H1 (cell line): Measurements from ENCODE around the gene NKAIN2. TPM values are rescaled to one million over a fixed set of nuclear protein-coding genes. Genes with fewer than 3 reads are reported as not detected.

Experiments
- CTCF ChIA-PET: fragments of 300-600 bp; sonication (Branson Sonifier 250); formaldehyde crosslinking; loops from one replicate; lab custom pipeline; 2021; ENCODE audit not compliant: partially characterized antibody; lab: Charles Lee
- POLR2A ChIA-PET: fragments of 300-600 bp; sonication (Branson Sonifier 250); formaldehyde crosslinking; loops from one replicate; lab custom pipeline; 2021; ENCODE audit warnings: inconsistent platforms; ENCODE audit not compliant: partially characterized antibody; lab: Charles Lee
- DNase-seq, 2 experiments: peaks; one replicate each; pipeline versions ENCODE4 v3.0.0 to v3.0.0-alpha.2; 2010 to 2022; ENCODE audit warnings: low spot score in 2 of 2, low read depth in 1 of 2, mixed read lengths in 1 of 2
- FAIRE-seq: peaks from 2 replicates; lab custom pipeline; 2011; peaks lifted over from hg19 to GRCh38; lab: Jason Lieb, UNC
- H2AFZ ChIP-seq: 2 replicates; pipeline ENCODE4 v1.8.1; 2012; ENCODE audit warnings: low read length, inconsistent platforms
- H2AK5ac ChIP-seq: 2 replicates; pipeline ENCODE4 v1.6.1; 2013; ENCODE audit warnings: low read depth, low read length
- H2BK120ac ChIP-seq: replicated peaks from 2 replicates; pipeline ENCODE3; 2013; ENCODE audit warnings: low read depth, low read length, inconsistent platforms
- H2BK12ac ChIP-seq: 2 replicates; pipeline ENCODE4 v1.6.1; 2013; ENCODE audit warnings: low read depth, low read length
- H2BK15ac ChIP-seq: 2 replicates; pipeline ENCODE4 v1.6.1; 2013; ENCODE audit warnings: low read length
- H2BK20ac ChIP-seq: 2 replicates; pipeline ENCODE4 v1.6.1; 2013; ENCODE audit warnings: low read length
- H2BK5ac ChIP-seq: 2 replicates; pipeline ENCODE4 v1.6.1; 2013; ENCODE audit warnings: low read depth, low read length
- H3K14ac ChIP-seq: 2 replicates; pipeline ENCODE4 v1.6.1; 2013; ENCODE audit warnings: inconsistent platforms; ENCODE audit not compliant: insufficient read length
- H3K18ac ChIP-seq: 2 replicates; pipeline ENCODE4 v1.6.1; 2013; ENCODE audit warnings: low read length; ENCODE audit errors: extremely low read depth
- H3K23ac ChIP-seq: 2 replicates; pipeline ENCODE4 v1.6.1; 2013; ENCODE audit warnings: inconsistent platforms; ENCODE audit not compliant: insufficient read length
- H3K23me2 ChIP-seq: 2 replicates; pipeline ENCODE4 v1.6.1; 2013; ENCODE audit warnings: low read depth, low read length
- H3K27ac ChIP-seq: 2 replicates; pipeline ENCODE4 v1.6.1; 2011; ENCODE audit warnings: low read depth, low read length, inconsistent platforms
- H3K27me3 ChIP-seq, 4 experiments: replicated peaks in 1 of 4; 1 replicate in 1 of 4; 2 replicates in 3 of 4; pipeline versions ENCODE4 v1.6.1 to v1.8.1; 2011 to 2013; ENCODE audit warnings: low read length in 3 of 4, mild to moderate bottlenecking in 3 of 4, inconsistent platforms in 2 of 4, mixed read lengths in 2 of 4, moderate library complexity in 1 of 4; ENCODE audit not compliant: control insufficient read depth in 3 of 4, insufficient read depth in 3 of 4; ENCODE audit errors: extremely low read depth in 1 of 4
- H3K36me3 ChIP-seq, 4 experiments: 2 replicates each; pipeline versions ENCODE4 v1.6.1 to v1.8.1; 2011 to 2013; ENCODE audit warnings: mild to moderate bottlenecking in 4 of 4, low read length in 3 of 4, moderate library complexity in 2 of 4, control low read depth in 1 of 4, inconsistent platforms in 1 of 4; ENCODE audit not compliant: insufficient read depth in 4 of 4, control insufficient read depth in 2 of 4
- H3K4ac ChIP-seq: replicated peaks from 2 replicates; pipeline ENCODE3; 2013; ENCODE audit warnings: low read length, low read depth, mixed read lengths, inconsistent platforms; ENCODE audit not compliant: insufficient read length
- H3K4me1 ChIP-seq, 4 experiments: replicated peaks in 1 of 4; 1 replicate in 1 of 4; 2 replicates in 3 of 4; pipeline versions ENCODE4 v1.6.1 to v1.8.1; 2011 to 2013; ENCODE audit warnings: low read length in 3 of 4, inconsistent platforms in 2 of 4, mixed read lengths in 1 of 4; ENCODE audit not compliant: insufficient read depth in 4 of 4, control insufficient read depth in 3 of 4
- H3K4me2 ChIP-seq, 2 experiments: 2 replicates each; pipeline versions ENCODE4 v1.6.1 to v1.8.1; 2011 to 2013; ENCODE audit warnings: low read depth in 2 of 2, low read length in 2 of 2, control low read depth in 1 of 2, inconsistent platforms in 1 of 2, mild to moderate bottlenecking in 1 of 2; ENCODE audit not compliant: insufficient read depth in 1 of 2
- H3K4me3 ChIP-seq, 4 experiments: fragments of 200-600, 300-600 bp in 1 of 4; sonication (generic), shearing (Covaris generic), sonication (Bioruptor Twin) in 1 of 4; 2 replicates each; pipeline versions ENCODE4 v1.5.1 to v1.8.1; 2011 to 2016; ENCODE audit warnings: low read length in 4 of 4, low read depth in 3 of 4, control low read depth in 2 of 4, inconsistent platforms in 2 of 4, mild to moderate bottlenecking in 2 of 4, mixed read lengths in 1 of 4, moderate library complexity in 1 of 4; ENCODE audit not compliant: insufficient read depth in 2 of 4; ENCODE audit errors: extremely low read depth in 1 of 4
- H3K56ac ChIP-seq: replicated peaks from 2 replicates; pipeline ENCODE3; 2013; ENCODE audit warnings: low read depth, mild to moderate bottlenecking, mixed read lengths, low read length, inconsistent platforms; ENCODE audit not compliant: insufficient read length
- H3K79me1 ChIP-seq: 2 replicates; pipeline ENCODE4 v1.6.1; 2013; ENCODE audit warnings: low read depth, low read length, control low read depth
- H3K79me2 ChIP-seq, 2 experiments: 2 replicates each; pipeline versions ENCODE4 v1.6.1 to v1.8.1; 2012 to 2013; ENCODE audit warnings: low read length in 2 of 2, mild to moderate bottlenecking in 2 of 2, inconsistent platforms in 1 of 2; ENCODE audit not compliant: insufficient read depth in 2 of 2, control insufficient read depth in 1 of 2
- H3K9ac ChIP-seq, 4 experiments: replicated peaks in 1 of 4; 1 replicate in 1 of 4; 2 replicates in 3 of 4; pipeline versions ENCODE4 v1.6.1 to v1.8.1; 2011 to 2013; ENCODE audit warnings: low read depth in 3 of 4, low read length in 3 of 4, control low read depth in 2 of 4, mild to moderate bottlenecking in 2 of 4, moderate library complexity in 2 of 4, inconsistent platforms in 1 of 4; ENCODE audit errors: extremely low read depth in 1 of 4
- H3K9me3 ChIP-seq, 2 experiments: 2 replicates each; pipeline versions ENCODE4 v1.6.1 to v1.8.1; 2012 to 2013; ENCODE audit warnings: mild to moderate bottlenecking in 2 of 2, moderate library complexity in 2 of 2, control low read depth in 1 of 2, inconsistent platforms in 1 of 2, low read depth in 1 of 2, low read length in 1 of 2, mixed read lengths in 1 of 2; ENCODE audit not compliant: insufficient read depth in 2 of 2
- H4K20me1 ChIP-seq, 2 experiments: replicated peaks in 1 of 2; 2 replicates each; pipeline versions ENCODE3 to v1.8.1; 2011 to 2013; ENCODE audit warnings: inconsistent platforms in 2 of 2, low read length in 2 of 2, mild to moderate bottlenecking in 1 of 2; ENCODE audit not compliant: insufficient read depth in 2 of 2, control insufficient read depth in 1 of 2
- H4K5ac ChIP-seq: 2 replicates; pipeline ENCODE4 v1.6.1; 2013; ENCODE audit warnings: low read length, low read depth, mixed read lengths, inconsistent platforms; ENCODE audit not compliant: insufficient read length
- H4K8ac ChIP-seq: 2 replicates; pipeline ENCODE4 v1.8.0; 2013; ENCODE audit warnings: mild to moderate bottlenecking, moderate library complexity, low read length, inconsistent platforms; ENCODE audit not compliant: insufficient read depth; ENCODE audit errors: extremely low read depth
- H4K91ac ChIP-seq: replicated peaks from 2 replicates; pipeline ENCODE3; 2013; ENCODE audit warnings: low read length, mixed read lengths, inconsistent platforms; ENCODE audit not compliant: insufficient read length
- BCL11A ChIP-seq, 2 experiments: IDR thresholded peaks; one replicate each; pipeline ENCODE4 v1.6.1; 2011; ENCODE audit warnings: low read depth in 2 of 2, low read length in 2 of 2, mild to moderate bottlenecking in 2 of 2
- CEBPB ChIP-seq: IDR thresholded peaks from 2 replicates; pipeline ENCODE4 v1.6.1; 2012; ENCODE audit warnings: low read depth, low read length
- E2F6 ChIP-seq: IDR thresholded peaks from 2 replicates; pipeline ENCODE4 v1.6.1; 2012; ENCODE audit warnings: inconsistent platforms
- EGR1 ChIP-seq: IDR thresholded peaks from 2 replicates; pipeline ENCODE4 v1.6.1; 2011; ENCODE audit warnings: low read depth, low read length, borderline replicate concordance
- GABPA ChIP-seq: IDR thresholded peaks from 2 replicates; pipeline ENCODE4 v1.6.1; 2011; ENCODE audit warnings: mild to moderate bottlenecking, low read length, moderate library complexity, borderline replicate concordance; ENCODE audit not compliant: insufficient read depth
- HDAC2 ChIP-seq, 2 experiments: fragments of 300-600 bp in 1 of 2; sonication (generic) in 1 of 2; IDR thresholded peaks; 2 replicates each; pipeline ENCODE4 v1.6.1; 2011 to 2012; ENCODE audit warnings: low read depth in 2 of 2, low read length in 2 of 2, mild to moderate bottlenecking in 2 of 2, moderate library complexity in 2 of 2, borderline replicate concordance in 1 of 2, inconsistent platforms in 1 of 2
- PHF8 ChIP-seq: fragments of 200-600 bp; sonication (generic); conservative IDR thresholded peaks from 2 replicates; pipeline ENCODE4 v1.7.1; 2012; ENCODE audit warnings: low read depth, mild to moderate bottlenecking, inconsistent platforms, low read length, moderate library complexity
- POLR2AphosphoS5 ChIP-seq: IDR thresholded peaks from 2 replicates; pipeline ENCODE4 v1.6.1; 2011; ENCODE audit warnings: low read depth, low read length
- RAD21 ChIP-seq, 2 experiments: IDR thresholded peaks in 1 of 2; conservative IDR thresholded peaks in 1 of 2; 2 replicates each; pipeline ENCODE4 v1.6.1; 2011; ENCODE audit warnings: low read depth in 2 of 2, low read length in 2 of 2, improper control_type of control experiment in 1 of 2, inconsistent platforms in 1 of 2, mild to moderate bottlenecking in 1 of 2, moderate library complexity in 1 of 2
- SIX5 ChIP-seq: IDR thresholded peaks from 2 replicates; pipeline ENCODE4 v1.6.1; 2011; ENCODE audit warnings: mild to moderate bottlenecking, low read depth, low read length
- polyA plus RNA-seq, 7 experiments: library from polyadenylated mRNA; depleted of rRNA in 3 of 7; stranded (reverse) in 5 of 7; unstranded in 2 of 7; fragments of >200 nt in 5 of 7; fragments of 200-250 nt in 2 of 7; gene quantifications; 1 replicate in 5 of 7; 2 replicates in 1 of 7; 4 replicates in 1 of 7; pipeline versions ENCODE4 v1.2.1 to v1.2.3, GENCODE V29; 2011 to 2013; ENCODE audit warnings: missing spikeins in 2 of 7, mixed read lengths in 2 of 7
- total RNA-seq: library from RNA; stranded (reverse); fragmentation: NEBNext Ultra II Directional; extraction: Animal tissue kit (Norgen Biotek cat#: 25700); gene quantifications from 2 replicates; pipeline ENCODE4 v1.2.1, GENCODE V29; 2021

Gene NKAIN2
- total and polyA plus RNA-seq, 2 of the 8 experiments (the other 6 are each of a cell fraction or from before 2014, with no cell fraction given), result 0.20 to 0.34 TPM

DNA sequence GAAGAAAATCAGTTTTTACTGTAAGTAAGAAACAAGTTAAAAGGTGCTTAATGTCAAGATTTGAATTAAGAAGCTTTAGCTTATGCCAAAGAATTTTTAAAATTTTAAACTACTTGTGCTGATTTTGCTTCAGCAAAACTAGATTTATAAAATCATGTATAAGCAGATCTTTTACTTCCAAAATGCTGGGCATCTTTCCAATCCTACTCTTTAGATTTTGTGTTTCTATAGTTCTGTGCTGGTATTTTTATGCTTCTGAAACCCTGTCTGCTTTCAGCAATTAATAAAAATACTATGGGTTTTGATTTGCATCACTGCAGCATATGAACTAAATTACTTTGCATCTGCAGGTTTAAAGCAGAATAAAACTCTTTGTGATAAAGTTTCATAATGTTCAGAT, 920.0 kb downstream of the NKAIN2 start:
- no peak overlapping the region for H3K23ac ChIP-seq
- no peaks in the 10 kb centered on the region for H3K79me1 ChIP-seq
- no peak overlapping the region for H3K56ac ChIP-seq
- H2BK12ac ChIP-seq, result no peak overlapping the region
- peaks cover 0 to 3% of the 10 kb centered on the region in 2 experiments; a peak in 1 of 4 replicates for H3K9me3 ChIP-seq
- no peak overlapping the region for H4K8ac ChIP-seq
- H3K27me3 ChIP-seq, result no peaks in the 10 kb centered on the region
- H3K9ac ChIP-seq, result no peak overlapping the region
- no peaks in the 10 kb centered on the region for H3K79me2 ChIP-seq
- POLR2A ChIA-PET, result interaction anchor here (1.1 kb wide), 1 partner anchor 9 kb away, joined by 3 read pairs; no protein-coding TSS in a partner anchor
- H3K4me3 ChIP-seq, result no peak overlapping the region
- H3K27ac ChIP-seq, result no peak overlapping the region
- H3K23me2 ChIP-seq, result no peaks in the 10 kb centered on the region
- H4K20me1 ChIP-seq, result no peaks in the 10 kb centered on the region
- no peak overlapping the region for H2AK5ac ChIP-seq
- no peak overlapping the region for H2BK20ac ChIP-seq
- TF ChIP-seq SIX5 (no peak), RAD21 (IDR thresholded peaks at IDR 0.05 in 1 of 2, conservative IDR thresholded peaks at IDR 0.05 in 1 of 2; ENCODE audit: low read depth in 2 of 2, low read length in 2 of 2) (no peak), GABPA (no peak), POLR2AphosphoS5 (no peak), E2F6 (no peak), PHF8 (no peak), HDAC2 (IDR thresholded peaks at IDR 0.05; ENCODE audit: borderline replicate concordance in 1 of 2, low read depth in 2 of 2, low read length in 2 of 2) (no peak), EGR1 (no peak), BCL11A (IDR thresholded peaks at IDR 0.05; ENCODE audit: low read depth in 2 of 2, low read length in 2 of 2) (no peak), CEBPB (no peak)
- H2AFZ ChIP-seq, result no peak overlapping the region
- CTCF ChIA-PET, result interaction anchor here (0.9 kb wide), 1 partner anchor 43 kb away, joined by 3 read pairs; no protein-coding TSS in a partner anchor
- no peak overlapping the region for H3K14ac ChIP-seq
- no peaks in the 10 kb centered on the region for H3K4me1 ChIP-seq
- no peak overlapping the region for H3K18ac ChIP-seq
- no peak overlapping the region for H2BK15ac ChIP-seq
- no peaks in the 10 kb centered on the region for H3K36me3 ChIP-seq
- no peak for FAIRE-seq
- DNase-seq, result no peak
- H3K4me2 ChIP-seq, result no peak overlapping the region
- H4K91ac ChIP-seq, result no peak overlapping the region
- no peak overlapping the region for H2BK5ac ChIP-seq
- H3K4ac ChIP-seq, result no peak overlapping the region
- no peak overlapping the region for H4K5ac ChIP-seq
- H2BK120ac ChIP-seq, result no peak overlapping the region
